ENCODE measurements around the gene UMAD1. TPM values are rescaled to one million over a fixed set of nuclear protein-coding genes. Genes with fewer than 3 reads are reported as not detected.

Gene UMAD1
- total RNA-seq, 1 donor from 2014 or later, result 19.2 TPM

DNA sequence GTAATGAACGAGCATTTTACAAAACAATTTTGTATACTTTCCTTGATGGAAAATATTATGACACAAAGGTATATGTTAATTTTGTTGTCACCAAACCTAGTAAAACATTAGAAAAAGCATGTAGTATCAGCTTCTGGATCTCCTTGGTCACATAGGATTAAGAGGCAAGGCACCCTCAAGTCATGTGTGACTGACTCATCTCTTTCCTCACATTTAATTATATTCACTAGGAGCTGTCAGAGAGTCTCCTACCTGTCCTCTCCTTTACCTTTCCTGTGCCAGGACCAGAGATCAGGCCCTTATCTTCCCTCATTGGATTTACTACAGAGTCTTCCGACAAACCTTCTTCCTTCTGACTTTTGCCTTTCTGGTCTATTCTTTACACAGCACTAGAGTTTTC is 189.1 kb downstream of the UMAD1 start:
- DNase-seq (ENCODE audit: low spot score), result no peak

DNA sequence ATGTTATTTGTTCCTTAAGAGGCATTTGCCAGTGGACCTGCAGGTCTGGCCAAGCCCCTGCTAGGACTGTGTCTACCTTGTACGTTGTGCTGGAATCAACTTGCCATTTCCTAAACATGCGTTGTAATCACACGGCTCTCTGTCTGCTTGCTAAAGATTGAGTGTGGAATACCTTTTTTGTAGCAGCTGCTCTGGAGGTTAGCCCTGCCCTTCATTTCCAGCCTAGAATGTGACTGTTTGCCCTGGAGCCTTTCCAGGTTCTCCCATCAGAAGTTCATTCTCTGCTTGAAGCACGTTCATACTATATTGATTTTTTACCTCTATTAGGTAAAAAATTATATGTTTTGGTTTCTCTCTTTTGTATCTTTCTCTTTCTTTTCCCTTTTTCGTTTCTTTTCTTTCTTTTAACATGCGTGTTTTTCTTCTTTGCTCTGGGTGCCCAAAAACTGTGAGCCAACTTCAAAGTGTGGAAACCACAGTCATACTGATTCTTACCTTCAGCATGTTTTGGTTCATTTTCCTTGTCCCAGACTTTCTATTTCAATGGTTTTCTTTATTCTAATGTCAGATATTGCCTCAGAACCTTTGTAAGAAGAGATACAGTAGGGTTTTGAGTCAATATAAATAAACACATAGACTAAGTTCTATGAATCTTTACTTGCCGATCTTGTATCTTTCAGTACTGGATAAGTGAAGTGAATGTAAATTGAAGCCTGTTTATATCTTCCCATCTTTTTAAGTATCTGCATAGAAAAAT is 189.7 kb downstream of the UMAD1 start:
- DNase-seq (ENCODE audit: low spot score), result no peak

DNA sequence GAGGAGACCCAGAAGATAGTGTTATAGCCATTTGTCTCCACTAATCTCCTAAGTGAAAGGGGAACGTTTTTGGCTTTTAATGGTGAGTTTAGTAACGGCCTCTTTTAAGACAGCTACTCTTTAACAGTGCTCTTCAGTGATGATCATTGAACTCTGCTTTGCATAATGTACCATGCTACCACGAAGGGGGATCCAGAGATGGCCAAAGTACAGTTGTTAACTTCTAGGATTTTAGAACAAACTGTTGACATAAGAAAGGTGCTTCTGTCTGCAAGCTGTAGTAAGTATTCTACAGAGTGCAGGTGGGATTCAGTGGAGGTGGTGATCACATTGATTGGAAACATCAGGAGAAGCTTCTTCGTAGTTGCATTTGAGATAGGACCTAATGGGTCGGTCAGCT is 192.0 kb downstream of the UMAD1 start:
- DNase-seq (ENCODE audit: low spot score), result no peak

DNA sequence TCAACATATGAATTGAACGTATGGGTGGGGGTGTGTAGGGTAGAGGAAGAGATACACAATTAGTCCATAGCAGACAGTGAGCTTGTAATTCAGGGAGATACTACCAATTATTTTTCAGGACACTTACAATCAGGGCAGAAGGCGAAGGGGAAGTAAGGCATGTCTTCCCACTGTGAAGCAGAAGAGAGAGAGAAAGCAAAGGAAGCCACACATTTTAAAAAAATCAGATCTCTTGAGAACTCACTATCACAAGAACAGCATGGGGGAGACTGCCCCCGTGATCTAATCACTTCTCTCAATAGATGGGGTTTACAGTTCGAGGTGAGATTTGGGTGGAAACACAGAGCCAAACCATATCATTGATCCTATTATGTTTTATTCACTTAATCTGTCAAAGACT is 194.2 kb downstream of the UMAD1 start:
- DNase-seq (ENCODE audit: low spot score), result no peak

DNA sequence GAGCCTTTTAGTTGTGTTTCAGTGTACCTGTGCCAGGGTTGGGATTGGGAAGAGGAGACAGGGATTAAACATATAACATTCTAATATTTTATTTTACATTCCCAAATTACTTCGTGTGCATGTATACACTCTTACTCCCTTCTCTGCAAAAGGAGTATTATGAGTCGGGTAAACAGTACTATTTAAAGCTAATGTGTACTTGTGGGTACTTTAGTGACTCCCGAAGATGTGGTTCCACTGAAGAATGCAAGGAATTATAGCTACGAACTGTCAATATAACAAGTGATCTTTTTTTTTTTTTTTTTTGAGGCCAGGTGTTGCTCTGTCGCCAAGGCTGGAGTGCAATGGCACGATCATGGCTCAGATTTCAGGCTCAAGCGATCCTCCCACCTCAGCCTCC is 200.5 kb downstream of the UMAD1 start:
- no peak for DNase-seq (ENCODE audit: low spot score)

DNA sequence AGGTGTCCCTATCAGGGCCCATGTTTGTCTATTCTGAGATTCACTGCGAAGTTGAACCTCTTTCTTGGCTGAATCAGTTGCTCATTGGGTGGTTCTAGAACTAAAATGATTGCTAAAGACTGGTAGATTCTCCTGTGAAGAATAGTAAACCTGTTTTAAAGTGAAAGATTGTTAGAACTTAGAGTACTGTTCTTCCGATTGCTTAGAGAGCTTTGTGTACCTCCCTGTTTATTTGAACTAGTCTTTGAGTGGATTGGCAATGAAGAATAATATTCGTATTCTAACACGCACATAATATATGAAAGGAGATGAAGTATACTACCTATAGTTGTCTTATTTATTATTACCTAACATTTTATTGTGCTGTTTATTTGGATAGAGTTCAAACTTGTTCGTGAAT is 202.7 kb downstream of the UMAD1 start:
- DNase-seq (ENCODE audit: low spot score), result no peak

DNA sequence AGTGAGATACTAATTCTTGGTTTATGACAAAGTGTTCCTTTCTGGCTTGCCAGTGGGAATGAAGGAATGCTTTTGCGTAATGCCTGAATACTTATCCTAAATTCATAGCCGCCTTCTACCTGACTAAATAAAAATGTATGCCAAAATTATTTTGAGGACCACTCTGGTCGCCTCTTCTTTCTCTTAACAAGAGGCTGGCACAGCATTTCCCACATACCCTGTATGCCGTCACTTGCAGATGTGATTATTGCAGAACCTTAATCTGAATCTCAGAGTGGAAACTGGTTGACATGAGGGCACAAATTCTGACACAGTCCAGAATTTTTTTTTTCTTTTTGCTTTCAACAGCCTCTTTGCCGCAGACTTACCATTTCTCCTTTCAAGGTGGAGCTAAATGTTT is 203.4 kb downstream of the UMAD1 start:
- no peak for DNase-seq (ENCODE audit: low spot score)

DNA sequence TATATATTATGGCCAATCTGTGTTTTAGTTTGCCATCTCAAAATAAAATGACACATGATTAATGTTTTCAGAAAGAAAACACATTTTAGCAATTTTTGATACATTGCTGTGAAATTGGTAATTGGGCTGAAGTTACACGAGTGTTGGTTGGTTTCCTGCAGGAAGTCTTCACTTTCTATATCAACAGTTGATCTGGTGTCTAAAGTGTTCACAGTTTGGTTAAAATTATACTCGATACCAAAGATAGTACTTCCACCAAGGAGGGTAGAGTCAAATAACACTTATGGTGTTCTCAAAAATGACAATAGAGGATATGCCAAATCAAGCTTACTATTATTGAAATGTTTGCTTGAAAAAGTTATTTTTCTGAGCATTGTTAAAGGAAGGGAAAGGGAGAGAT is 207.7 kb downstream of the UMAD1 start:
- no peak for DNase-seq (ENCODE audit: low spot score)

DNA sequence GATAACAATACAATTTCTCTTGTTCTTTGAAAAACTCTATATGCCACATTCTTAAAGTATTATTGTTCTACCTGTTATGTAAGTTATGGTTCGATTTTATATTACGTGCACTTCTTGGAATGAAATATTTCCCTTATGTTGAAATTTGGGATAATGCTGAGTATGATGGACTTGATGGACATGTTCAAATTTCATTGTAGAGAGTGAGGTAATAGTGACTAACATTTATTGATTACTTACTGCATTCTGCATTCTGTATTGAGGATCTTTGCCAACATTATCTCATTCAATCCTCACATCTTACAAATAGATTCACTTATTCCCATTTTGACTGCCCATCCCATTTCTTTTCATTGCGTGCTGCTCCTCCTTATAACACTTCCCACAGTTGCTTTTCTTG is 208.3 kb downstream of the UMAD1 start:
- no peak for DNase-seq (ENCODE audit: low spot score)

DNA sequence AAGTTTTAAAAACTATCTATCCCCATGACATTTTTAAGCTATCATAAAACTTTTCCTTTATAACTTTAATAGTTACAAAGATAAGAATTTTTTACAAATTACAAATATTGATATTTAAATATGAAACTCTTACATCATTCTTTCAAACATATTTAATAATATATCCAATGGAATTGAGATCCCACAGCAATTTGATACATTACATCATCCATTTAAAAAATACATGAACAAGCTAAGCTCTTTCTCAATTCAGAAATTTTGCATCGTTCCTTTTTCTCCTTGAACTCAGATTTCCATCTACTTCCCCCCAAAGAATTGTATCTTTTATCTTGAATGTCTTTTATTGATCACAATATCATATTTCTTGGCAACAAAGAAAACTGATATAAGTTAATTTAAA is 209.6 kb downstream of the UMAD1 start:
- DNase-seq (ENCODE audit: low spot score), result no peak

DNA sequence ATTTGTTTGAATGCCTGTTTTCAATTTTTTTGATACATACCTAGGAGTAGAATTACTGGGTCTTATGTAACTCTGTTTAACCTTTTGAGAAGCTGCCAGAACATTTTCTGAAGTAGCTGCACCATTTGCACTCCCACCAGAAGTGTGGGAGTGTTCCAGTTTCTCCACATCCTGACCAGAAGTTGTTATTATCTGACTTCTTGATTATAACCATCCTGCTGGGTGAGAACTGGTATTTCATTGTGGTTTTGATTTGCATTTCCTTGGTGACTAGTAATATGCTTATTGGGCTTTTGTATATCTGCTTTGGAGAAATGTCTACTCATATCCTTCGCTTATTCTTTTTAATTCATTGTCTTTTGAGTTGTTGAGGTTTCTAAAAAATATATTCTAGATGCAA is 210.8 kb downstream of the UMAD1 start:
- no peak for DNase-seq (ENCODE audit: low spot score)

DNA sequence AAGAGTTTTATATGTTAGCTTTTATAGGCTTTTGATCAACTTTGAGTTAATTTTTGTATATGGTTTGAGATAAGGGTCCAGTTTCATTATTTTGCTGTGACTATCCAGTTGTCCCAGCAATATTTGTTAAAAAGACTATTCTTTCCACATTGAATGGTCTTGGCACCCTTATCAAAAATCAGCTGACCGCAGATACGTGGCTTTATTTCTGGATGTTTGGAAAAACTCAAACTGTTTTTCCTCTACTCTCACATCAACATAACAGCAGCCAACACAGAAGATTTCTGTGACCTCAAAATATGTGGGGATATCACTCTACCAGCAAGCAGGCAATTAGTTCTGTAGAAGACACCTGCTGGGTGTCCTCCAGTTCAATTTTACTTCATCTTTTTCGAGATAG is 211.4 kb downstream of the UMAD1 start:
- no peak for DNase-seq (ENCODE audit: low spot score)

DNA sequence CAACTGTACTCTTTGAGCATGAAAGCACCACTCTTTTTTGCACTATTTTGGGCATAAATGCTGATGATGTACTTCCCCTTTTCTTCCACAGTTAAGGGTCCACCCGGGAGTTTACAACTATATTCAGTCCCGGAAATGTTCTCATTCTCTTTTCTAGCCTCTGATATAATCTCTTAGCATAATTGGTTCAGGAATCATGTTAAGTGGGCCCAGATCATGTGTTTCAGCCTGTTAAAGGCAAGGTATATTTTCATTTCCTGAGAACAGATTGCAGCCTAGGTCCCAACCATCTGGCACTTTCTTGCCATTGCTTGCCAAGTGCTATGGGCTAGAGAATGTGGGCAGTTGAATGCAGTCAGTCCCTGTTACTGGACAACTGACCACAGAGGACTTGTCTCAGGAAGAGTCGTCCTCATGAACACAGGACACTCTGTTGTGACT is 216.6 kb downstream of the UMAD1 start:
- no peak for DNase-seq (ENCODE audit: low spot score)

DNA sequence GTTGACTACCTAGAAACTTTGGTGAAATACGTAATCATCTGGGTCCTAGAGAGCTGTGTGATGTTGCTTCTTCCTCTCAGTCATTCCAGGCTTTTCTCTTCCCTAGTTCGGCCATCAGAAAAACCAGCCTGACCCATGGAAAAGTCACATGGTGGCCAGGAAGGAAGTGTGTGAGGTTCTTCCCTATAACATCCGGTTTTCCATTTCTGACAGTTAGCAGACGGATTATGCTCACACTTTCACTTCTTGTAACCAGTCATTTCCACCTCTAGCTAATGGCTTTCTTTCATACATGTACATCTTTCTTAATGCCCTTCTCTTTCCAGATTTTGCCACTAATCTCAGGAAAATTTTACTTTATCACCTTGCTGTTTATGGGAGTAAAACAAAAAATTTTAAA is 218.0 kb downstream of the UMAD1 start:
- DNase-seq (ENCODE audit: low spot score), result no peak

DNA sequence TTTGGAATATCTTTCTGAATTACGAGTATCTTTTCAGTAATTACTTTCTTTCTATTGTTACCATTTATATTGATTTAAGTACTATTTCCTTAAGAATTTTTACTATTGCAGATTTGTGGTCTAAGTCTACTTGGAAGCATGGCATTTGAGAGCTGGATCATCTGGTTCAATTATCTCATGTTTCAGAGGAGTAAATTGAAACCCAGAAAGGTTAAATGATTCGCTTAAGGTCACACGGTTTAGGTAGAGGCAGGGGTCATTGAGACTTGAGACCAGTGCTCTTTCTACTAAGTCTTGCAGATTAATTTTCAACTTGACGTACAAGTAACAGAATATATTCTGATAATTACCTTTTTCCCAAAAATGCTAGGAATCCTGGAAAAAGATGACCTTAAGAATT is 218.9 kb downstream of the UMAD1 start:
- DNase-seq (ENCODE audit: low spot score), result no peak

DNA sequence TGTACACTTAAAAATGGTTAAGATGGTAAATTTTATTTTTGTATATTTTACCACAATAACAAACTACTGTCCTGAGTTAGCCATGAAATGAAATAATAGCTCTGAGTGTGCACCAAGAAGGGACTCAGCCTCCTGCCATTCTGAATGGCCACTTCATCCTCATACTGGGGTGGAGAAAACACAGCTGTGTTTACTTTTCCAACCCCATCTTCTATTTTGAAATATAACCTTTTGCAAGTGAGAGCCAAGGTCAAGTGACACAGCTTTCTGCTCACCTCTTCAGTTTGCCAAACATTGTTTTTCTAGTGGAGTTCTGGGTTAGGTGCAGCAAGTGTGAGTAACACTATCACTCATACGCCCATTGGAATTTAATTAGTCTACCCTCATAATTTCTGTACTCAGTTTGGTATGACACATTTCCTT is 220.7 kb downstream of the UMAD1 start:
- no peak for DNase-seq (ENCODE audit: low spot score)

DNA sequence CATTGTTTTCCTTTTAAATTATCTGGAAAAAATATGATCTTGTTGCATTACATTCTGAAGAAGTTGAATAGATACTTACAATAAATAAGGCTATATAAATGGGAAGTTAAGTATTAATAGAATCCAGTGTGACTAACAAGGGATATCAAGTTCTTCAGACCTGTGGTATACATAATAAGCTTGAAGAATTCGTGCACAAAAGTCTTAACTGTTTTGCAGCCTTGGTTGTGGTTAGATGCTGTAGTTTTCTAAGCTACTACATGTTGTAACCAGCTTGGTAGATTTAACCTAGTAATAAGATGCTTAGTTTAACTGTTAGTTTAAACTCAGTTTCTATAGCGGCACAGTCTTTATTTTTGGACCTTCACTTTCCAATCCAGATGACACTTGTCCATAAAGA is 221.8 kb downstream of the UMAD1 start:
- DNase-seq (ENCODE audit: low spot score), result no peak

DNA sequence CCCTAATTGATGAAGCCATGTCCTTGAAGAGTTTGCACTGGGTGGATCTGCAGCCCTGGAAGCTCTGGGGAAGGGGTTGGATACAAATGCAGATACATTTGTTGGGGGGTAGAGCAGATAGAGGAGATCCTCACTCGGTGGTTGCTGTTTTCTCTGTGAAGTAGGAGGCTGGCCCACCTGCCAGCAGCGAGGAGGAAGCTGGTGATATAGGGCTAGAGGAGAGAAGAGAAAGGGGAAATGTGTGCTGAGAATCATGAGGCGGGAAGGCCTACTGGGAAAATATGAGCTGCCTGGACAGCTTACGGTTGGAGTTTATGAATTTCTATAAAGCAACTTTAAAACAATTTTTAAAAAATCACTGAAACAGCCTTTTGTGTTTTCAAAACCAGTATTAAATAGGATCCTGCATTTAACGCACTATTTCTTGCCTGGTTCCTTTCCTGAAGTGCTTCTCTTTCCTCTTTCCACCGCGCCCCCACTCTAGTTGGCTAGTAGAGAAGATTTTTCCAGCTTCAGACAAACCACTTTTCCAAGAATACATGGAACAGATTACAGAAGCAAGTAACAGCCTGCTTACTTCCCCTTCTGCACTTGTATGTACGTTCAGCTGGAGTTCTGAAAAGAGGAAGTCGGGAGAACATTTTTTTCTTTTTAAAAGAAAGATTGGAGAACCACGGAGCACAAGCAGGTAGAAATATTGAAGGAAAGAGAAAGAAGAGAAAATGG is 227.5 kb downstream of the UMAD1 start:
- no peak for DNase-seq (ENCODE audit: low spot score)

DNA sequence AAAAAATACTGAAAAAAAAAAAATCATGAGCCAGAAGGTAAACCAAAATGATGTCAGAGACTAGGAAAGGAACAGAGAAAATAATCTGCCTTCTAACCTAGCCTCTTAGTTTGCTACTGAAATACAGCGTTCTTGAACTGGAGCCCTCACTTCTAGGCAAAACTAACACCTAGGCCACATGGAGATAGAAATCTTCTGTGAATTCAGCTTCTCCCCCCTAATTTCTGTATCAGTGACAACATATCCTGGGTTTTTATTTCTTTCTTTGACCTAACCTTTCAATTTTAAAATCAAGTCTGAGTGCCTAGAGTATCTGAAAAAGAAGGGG is 228.0 kb downstream of the UMAD1 start:
- no peak for DNase-seq (ENCODE audit: low spot score)

DNA sequence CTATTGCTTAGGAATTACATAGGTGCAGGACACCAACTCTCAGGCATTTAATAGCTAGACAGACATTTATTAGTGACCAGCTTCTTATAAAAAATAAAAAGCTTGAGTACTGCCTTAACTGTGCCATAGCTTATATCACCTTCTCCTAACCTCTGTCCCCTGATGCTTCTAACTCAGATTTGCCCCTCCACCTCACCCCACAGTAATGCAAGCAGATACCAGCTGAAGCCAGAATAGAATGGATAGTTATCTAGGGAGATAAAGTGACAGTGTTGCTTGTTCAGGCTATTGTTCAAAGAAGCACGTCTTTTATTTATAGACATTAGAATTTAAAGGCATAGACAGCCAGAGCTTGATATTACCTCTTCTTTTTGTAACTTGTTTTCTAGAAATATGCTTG is 228.5 kb downstream of the UMAD1 start:
- DNase-seq (ENCODE audit: low spot score), result no peak

DNA sequence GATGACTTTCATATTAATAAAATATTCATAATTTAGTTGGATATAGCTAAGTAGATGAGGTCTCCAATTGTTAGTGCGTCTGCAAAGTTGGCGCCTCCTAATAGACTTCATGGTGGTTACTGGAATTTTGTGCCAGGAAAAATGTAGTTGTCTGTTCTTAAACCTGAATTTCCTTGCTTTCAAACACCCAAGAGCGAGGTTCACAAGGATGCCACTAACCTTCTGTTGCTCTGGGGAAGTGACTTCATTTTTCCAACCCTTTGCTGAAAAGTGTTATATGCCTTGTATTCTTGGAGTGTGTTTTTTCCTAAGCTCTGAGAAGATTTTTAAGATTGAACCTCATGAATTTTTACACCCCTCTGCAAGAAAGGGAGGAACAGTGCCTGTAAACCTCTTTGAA is 229.1 kb downstream of the UMAD1 start:
- no peak for DNase-seq (ENCODE audit: low spot score)

DNA sequence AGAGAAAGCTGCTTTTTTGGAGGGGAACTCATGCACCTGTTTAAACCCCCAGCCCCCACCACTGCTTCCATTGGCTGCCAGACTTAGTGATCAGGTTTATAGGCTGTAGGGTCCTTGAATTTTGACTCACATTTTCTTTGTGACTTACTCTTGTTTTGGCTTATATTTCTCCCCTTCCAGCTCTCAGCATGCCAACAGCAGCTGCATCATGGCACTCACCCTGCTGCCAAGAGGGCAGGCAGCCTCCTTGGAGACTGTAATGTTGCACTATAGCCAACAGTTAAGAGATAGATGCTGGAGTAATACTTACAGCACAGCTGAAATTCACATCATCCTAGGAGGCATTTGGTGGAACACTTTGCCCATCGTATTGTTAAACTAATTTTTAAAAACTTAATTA is 230.0 kb downstream of the UMAD1 start:
- DNase-seq (ENCODE audit: low spot score), result no peak

DNA sequence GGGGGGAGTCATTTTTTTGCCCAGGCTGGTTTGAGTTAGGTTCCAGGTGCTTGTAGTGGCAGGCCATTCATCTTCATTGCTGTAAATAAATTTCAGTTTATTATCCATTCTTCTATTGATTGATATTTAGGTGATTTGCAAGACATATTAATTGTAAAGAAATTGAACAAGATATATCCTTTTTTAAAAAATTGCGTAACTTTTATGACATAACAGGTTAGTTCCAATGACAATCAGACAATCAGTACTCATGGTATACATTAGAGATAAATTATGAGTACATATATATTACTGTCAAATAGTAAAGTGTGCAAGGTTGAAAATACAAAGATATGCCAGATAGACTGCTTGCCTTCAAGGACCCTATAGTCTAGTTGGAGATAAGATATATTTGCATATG is 235.9 kb downstream of the UMAD1 start:
- no peak for DNase-seq (ENCODE audit: low spot score)

DNA sequence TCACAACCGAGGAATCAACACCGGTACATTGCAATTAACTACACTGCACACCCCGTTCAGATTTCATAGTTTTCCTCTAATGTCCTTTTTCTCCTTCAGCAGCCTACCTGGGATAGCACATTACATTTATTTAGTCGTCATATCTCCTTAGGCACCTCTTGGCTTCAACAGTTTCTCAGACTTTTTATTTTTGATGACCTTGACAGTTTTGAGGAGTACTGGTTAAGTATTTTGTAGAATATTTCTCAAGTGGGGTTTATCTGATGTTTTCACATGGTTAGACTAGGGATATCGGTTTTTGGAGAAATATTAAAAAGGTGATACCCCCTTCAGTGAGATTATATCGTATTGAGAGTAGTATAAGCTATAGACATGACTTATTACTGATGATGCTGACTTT is 241.0 kb downstream of the UMAD1 start:
- DNase-seq (ENCODE audit: low spot score), result no peak

Data from ureter (tissue), 1 donor.